ENCODE data around the gene INPP4B.

Gene INPP4B

DNA sequence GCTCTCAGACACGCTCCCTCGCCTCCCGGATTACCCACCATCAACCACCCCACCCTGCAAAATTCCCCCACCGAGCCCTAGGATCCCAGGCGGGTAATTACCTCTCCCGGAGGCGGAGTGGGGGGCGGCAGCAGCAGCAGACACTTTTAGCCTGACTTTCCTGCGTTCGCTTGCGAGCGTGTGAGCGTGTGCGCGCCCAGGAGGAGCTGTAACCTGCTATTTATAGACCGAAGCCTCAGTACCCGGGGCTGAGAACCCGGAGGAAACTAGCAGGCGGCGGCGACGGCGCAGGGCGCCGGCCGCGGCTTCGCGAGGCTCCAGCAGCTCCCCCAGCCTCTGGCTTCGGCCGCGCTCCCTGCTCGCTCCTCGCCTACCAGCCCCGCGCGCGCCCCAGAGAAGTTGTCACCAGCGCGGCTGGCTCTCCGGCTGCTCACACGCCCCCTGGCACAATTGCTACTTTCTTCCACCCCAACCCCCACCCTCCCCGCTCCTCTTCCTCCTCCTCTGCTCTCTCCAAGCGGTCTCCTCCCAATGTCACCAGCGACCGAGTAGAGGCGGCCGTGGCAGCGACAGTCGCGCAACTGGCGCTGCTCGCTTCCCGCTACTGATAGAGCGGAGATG lies at the start of gene INPP4B:
Gene INPP4B, minus strand, starts transcription at position 194 of the 621 bp plus-strand sequence.
- peak; percentile 15 for DNase-seq (ENCODE audit: low read depth)

DNA sequence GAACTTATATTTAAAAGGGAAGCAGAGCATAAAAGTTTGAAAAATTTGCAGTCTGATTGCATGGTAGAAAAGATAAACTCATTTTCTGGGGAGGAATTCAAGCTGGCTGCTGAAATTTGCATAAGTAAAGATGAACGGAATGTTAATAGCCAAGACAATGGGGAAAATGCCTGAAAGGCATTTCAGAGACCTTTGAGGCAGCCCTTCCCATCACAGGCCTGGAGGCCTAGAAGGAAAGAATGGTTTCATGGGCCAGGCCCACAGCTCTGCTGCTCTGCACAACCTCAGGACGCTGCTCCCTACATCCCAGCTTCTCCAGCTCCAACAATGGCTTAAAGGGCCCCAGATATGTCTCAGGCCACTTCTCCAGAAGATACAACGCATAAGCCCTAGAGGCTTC lies 46.9 kb upstream of the INPP4B start:
- no peak for DNase-seq (ENCODE audit: low read depth)

DNA sequence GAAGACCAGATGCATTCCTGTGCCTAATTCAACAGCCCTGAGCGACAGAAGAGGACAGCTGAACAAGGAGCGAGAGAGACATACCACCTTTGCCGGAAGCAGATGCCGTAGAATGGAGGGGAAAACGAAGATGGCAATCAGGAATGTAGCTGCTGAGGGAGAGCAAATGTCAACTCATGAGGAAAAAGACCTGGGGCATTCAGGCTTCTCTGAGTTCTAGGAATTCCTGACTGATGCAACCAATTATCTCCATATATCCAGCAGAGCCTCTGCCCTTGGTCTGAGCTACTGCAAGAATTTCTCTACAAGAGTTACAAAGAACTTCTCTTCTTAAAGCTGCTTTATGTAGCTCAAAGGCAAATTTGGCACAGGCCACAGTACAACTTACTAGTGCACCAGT lies 40.5 kb upstream of the INPP4B start:
- DNase-seq (ENCODE audit: low read depth): no peak

DNA sequence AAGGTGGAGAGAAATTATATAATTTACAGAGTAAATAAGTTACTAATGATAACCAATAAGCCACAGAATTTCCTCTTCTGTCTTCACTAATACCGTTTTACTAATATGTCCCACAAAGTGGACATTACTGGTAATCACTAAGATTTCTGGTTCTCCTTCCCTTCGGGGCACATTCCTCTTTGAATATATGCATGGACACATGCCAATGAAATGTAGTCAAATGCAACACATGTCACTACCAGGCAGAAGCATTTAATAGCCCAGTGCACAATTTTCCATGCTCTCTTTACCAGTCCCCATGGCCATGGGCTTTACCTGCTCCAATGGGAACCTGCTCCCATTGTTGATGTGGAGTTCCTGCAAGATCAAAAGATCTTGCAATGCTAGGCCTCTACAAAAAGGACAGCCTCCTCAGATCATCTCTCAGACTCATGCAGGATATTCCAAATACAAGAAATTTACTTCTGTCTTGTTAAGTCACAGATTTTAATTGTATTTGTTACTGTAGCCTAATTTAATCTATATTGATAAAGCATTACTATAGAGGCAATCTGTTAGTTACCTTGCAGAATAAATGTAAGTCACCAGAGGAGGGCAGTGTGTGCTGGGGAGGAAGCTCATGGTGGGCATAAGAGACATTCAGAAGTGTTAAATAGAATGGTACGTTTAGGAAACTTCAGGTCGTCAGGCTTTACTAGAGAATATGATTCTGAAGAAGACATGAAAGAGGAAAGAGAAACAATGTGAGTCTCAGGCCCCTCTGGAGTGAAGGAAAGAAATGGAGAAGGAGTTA lies 37.1 kb upstream of the INPP4B start:
- no peak for DNase-seq (ENCODE audit: low read depth)

DNA sequence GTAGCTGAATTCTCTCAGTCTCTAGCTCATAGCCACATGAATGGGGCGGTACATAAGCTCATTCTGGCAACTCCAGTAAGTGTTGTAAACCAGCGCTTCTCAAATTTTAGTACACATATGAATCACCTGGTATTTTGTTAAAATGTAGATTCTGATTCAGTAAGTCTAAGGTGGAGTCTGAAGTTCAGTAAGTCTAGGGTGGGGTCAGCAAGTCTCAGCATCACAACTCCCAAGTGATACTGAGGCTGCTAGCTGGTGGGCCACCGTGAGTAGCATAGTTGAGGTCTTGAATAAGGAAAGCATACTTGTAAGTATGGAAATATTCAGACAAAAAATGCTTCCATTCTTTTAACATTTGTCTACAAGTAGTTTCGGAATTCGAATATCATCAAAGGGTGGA lies 36.1 kb upstream of the INPP4B start:
- no peak for DNase-seq (ENCODE audit: low read depth)

DNA sequence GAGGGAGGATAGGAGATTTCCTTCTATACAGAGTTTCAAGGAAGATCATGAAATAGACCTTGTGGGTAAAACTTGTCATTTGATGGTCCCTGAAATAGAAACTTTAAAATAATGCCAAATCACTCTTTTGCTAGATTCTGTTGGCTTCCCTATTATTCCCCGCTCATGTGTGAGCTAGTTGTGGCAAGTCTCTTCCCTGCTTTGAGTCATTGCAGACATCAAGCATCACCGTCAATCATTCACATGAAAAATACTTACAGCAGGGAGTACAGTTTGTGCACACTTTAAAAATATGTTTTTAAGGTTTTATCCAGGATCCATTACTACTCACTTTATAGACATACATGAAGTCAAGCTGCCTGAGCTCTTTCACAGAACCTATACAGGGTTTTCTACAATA lies 35.2 kb upstream of the INPP4B start:
- no peak for DNase-seq (ENCODE audit: low read depth)

DNA sequence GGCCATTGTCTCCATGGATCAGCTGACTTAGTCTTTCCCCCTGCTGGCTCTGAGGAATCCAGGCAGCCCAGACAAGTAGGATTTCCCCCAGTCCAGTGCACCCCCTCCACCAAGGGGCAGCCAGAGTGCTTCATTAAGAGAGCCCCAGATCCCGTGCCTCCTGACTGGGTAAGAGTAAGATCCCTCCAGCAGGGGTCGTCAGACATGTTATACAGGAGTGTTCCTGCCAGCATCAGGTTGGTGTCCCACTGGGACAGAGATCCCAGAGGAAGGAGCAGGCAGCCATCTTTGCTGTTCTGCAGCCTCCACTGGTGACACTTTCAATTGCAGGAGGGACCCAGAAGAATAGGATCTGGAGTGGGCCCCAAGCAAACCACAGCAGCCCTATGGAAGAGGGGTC lies 29.0 kb upstream of the INPP4B start:
- DNase-seq (ENCODE audit: low read depth): no peak

DNA sequence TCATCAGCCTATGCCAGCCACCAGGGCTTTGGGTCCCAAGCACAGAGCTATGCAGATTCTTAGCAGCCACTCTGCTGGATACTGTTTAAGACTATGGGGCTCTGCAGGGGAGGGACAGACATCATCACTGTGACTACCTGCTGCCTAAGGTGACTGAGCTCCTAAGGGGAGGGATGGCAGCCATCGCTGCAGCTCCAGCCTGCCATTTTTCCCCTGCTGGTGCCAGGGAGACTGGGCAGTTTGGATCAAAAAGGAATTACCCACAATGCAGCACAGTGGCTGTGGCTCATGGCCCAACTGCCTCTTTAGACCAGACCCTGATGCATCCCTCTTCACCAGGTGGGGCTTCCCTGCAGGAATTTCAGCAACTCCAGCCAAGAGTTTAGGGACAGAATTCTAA lies 28.6 kb upstream of the INPP4B start:
- no peak for DNase-seq (ENCODE audit: low read depth)

DNA sequence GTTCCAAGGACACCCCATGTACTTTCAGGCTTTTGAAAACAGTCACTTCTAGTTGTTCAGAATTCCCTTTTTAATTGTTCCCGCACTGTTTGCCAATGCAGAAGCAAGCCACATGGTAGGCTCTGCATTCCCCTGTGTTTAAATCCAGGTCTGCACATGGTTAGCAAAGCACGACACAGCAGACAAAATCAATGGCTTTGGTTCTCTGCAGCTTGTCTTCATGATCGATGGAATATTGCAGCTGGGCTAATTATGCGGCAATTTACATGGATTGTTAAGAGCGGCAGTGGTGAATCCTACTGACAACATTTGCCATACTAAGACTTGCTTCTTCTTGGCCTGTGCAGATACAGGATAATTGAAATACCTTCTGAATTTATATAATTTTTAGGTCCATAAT lies 20.6 kb upstream of the INPP4B start:
- no peak for DNase-seq (ENCODE audit: low read depth)

DNA sequence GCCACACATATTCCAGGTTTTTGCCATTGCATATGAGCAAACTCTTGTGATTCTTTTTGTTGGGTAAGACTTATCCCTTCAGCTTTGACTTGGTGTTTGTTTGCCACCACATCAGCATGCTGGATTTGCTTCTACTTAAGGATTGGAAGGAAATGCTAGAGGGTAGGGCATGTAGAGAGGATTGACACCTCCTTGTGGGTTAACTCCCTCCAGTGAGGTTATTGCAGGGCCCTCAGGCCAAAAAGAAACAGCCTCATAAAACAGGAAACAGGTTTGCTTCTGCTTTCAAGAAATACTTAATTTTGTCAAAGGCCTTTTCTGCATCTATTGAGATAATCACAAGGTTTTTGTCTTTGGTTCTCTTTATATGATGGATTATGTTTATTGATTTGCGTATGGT lies 15.2 kb upstream of the INPP4B start:
- DNase-seq (ENCODE audit: low read depth): no peak

DNA sequence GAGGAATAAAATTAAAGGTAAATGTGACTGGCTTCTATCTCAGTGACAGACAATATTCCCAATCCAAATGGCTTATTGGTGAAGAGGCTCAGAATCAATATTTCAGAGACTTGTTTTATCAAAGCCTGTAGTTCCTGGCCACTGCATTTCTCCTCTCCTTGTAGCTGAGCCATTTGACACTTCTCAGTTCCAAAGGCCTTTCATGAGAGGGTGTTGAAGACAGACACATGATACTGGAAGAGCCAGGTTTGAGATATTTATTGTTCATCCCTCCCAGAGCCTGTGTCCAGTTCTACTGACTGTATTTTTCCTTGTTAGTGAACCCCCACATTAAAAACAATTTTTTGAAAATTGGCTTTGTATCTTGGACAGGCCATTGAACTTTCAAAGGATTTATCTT lies 12.9 kb upstream of the INPP4B start:
- DNase-seq (ENCODE audit: low read depth): no peak

DNA sequence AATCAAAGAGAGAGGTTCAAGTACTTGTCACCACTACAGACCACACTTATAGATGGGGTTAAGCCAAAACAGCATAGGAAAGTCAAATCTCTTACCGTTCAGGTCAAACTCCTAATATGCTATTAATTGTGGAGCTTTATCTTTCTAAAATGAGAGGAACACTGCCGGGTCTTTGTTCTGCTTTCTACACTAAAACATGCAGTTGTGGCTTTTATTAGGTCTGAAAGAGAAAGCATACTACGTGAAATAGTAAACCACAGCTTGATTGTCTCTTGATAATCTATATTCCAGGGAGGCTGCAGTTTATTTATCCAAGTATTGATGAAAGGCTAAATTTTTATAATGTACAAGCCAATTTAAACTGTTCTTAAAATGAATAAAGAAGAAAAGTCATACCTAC lies 12.3 kb upstream of the INPP4B start:
- DNase-seq (ENCODE audit: low read depth): no peak

DNA sequence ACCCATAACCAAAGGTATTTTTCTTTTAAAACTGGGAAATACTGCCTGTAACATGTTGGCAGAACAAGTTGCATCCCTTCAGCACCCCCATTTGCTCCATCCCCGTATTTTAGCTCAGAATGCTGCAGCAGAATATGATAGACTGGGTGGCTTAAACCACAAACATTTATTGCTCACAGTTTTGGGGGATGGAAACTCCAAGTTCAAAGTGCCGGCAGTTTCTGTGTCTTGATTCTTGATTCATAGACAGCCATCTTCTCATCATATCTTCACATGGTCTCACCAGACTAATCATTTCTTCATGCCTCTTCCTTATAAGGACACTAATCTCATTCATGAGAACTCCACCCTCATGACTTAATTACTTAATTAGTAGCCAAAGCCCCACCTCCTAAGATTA lies 10.5 kb upstream of the INPP4B start:
- no peak for DNase-seq (ENCODE audit: low read depth)

DNA sequence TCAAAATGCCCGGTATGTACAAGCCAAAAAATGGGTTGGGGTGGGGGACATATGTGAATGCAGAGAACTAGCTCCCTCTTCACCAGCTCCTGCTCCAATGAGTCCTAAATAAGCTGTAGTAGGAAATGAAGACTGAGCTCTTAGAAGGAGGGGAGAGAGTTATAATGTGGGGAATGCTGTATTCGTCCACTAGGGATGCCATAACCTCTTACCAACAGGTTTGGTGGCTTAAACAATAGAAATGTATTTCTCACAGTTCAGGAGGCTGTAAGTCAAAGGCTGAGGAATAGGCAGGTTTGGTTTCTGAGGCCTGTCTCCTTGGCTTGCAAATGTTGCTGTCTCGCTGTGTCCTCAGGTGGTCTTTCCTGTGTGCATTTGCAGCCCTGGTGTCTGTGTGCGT lies 4.4 kb upstream of the INPP4B start:
- DNase-seq (ENCODE audit: low read depth): no peak

DNA sequence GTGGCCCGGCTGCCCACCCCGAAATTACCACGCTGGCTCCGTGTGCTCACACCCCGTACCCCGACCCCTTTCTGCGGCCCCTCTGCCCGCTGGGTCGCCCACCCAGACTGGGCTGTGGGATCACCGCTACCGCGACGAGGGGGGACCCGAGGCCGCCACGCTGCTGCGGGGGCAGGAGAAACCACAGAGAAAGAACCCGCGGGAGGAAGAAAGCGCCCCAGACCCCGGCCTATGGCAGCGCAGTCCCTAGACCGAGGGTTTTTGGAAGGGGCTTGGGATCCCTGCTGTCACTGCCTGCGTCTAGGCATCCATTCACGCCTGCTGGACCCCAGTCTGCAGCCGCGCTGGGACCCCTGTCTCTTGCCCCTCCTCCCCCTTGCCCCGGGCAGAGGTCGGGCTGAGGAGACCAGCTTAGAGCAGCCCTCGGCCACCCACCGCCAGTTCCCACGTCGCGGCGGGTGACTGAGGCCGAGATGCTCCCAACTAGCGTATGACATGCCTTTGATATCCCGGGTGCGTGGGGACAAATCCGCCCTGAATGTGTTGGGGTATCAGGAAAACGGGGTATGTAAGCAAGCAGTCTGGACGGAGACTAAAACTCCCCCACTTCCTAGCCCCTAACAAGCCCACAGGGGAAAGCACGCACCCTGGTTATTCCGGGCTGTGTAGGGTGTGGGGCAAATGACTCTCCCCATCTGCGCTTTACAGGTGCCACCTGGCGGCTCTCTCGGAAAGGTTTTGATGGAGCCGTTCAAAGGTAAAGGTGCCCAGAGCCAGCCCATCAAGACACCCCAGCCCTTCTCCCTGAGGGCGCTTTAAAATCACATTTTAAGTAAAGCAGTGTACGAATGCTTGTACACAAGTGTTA lies 862 bp upstream of the INPP4B start:
- peak; percentile 39 for DNase-seq (ENCODE audit: low read depth)

DNA sequence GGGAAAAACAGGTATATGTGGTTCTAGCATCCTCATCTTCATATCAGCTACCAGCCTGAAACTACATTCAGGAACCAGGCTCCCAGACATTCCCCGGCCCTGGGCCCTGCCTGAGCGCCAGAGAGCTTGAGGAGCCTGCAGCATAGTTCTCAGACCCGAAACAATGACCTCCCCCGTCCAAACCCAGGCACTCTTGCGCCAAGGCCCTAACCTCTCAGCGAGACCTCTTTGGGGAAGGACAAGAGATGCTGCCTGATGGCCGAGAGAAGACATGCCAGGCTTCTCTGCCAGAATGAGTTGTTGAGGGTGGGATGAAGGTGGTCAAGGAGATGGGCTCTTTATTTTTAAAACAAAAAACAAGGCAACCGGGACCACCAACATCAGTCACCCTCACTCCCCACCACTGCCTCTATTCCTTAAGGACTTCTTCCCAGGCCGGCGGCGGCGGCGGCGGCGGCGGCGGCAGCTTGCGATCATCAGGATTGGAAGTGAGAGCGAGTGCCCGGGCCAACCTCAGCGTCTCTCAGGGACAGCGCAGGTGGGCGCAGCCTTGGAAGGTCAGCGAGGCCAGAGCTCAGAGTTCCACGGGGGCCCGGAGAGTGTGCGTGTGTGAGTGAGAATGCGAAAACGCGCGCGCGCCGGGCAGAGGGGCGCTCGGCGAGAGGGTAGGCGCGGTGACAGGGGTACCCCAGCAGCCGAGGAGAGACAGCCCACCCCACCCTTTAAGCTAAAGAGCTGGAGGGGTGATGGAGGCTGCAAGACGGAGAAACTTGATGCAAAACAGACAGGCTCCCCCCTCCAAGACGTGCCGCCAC lies 601 bp downstream of the INPP4B start:
- no peak for DNase-seq (ENCODE audit: low read depth)

DNA sequence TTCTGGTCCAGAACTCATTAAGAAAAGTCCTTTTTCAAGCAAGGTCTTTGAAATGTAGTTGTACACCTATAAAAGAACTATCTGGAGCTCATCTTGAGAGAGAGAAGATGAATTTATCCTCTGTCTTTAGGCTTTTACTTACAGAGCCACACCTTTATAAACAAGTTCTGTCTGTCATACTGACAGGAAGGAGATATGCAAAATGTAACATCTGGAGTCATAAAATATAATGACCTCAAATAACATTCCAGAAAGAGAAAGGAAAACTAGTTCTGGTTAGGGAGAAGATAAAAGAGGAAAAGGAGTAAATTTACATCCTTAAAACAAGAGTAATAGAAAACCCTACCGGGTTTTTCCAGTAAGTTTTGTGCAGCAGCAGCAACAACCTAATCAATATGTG lies 1.3 kb downstream of the INPP4B start:
- no peak for DNase-seq (ENCODE audit: low read depth)

DNA sequence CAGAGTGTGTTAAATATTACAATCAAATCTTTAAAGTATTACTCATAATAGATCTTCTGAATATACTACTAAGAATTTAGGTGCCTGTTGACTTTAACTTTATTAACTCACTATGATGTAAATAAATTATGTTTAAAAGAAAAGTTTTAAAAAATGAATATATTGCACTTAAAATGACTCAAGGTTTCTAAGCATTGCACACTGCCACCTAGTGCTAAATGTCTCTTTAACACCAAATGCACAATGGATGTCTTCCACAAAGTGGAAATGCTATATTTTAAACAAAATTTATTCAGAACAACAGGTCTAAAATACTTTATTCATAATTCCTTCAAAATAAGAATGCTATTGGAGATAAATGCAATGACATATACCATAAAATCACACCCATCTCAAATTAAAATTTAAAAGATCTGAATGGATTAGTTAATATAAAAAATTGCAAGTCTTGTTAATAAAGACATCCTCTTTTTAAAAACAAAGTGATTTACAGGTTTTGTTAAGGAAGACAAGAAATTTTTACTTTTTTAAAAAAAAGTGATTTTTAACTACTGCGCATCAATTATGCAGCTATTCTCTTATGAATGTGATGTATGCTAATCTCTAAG lies 5.5 kb downstream of the INPP4B start:
- DNase-seq (ENCODE audit: low read depth): no peak

DNA sequence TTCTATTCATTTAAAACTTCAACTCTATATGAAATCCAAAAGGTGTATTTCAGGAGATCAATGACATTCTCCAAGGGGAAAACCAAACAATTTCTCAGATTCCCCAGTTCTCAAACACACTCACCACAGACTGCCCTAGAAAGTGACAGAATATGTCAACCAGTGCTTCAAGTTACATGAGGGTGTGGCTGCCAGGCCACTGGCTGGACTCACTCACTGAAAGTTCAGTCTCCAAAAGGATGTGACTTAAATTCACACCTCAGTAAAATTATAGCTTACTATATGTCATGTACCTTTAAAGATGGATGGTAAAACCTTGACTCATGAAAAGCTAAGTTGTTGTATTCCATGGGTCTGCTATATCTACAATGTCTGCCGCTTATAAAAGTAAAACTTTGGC lies 7.3 kb downstream of the INPP4B start:
- no peak for DNase-seq (ENCODE audit: low read depth)

DNA sequence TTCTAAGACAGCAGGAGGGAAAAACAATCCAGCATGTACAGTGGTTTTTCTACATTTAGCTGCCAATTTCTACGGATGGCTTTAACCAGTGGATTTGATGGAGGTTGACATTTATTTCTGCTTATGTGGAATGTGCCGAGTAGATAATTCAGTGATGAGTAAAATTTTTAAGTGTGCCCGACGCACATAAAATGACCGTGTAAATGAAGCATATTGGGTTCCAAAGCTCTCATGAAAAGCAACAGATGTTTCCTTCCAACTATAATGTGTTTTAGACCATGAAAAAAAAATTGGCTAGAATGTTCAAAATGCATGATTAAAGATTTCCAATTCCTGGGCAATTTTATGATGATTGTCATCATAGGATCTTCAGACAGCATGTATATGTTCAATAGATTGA lies 14.1 kb downstream of the INPP4B start:
- no peak for DNase-seq (ENCODE audit: low read depth)

DNA sequence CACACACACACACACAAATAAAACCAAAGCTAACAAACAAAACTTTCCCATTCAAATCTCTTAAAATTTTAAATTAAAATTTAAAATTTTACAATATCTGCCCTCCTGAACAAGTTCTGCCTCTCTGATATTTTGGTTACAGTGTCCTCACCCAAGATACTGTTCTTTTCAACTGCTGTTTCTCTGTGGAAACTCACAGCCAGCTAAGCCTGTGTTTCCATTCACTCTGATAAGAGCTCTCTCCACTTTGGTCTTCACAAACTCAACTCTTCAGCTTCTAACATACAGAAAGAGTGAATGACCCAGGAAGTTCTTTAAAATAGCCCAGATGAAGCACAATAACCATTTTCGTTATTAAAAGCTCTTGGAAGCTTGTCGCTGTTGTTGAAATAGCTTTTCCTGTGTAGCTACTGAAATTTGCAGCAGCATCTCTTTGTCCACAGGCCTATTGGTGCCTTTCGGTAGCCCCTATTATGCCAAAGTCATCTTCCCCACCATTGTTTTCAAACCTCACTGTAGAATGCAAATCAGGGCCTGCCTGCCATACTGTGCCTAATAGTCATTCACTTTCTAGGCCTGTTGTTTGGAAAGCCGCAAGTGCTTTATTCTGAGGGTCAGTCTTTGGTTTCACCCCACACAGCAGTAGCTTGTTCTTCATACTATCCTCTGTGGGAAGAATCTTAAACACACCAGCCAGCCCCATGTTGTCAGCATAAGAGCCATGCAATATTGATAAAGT lies 19.4 kb downstream of the INPP4B start:
- no peak for DNase-seq (ENCODE audit: low read depth)

Data from stimulated activated CD8-positive, alpha-beta memory T cell treated with anti-CD3 and anti-CD28 coated beads, Interleukin-4, amount 100 ng/mL, for 24 hours (primary cell).